GM23338 (cell line): ENCODE data around the gene ZNF385B. TPM values are rescaled to one million over a fixed set of nuclear protein-coding genes. Genes with fewer than 3 reads are reported as not detected.

Source experiments
- ATAC-seq: fragments of 200-7000 bp; cut with Tn5 transposase; 3 replicates; pipeline ENCODE4 v1.9.1; 2020
- DNase-seq: peaks from one replicate; pipeline ENCODE4 v3.0.0-alpha.2; 2015; ENCODE audit warnings: low spot score
- H2AFZ ChIP-seq: fragments of 200-600 bp; sonication (generic); 2 replicates; pipeline ENCODE4 v1.8.0; 2016; ENCODE audit warnings: antibody characterized with exemption, mild to moderate bottlenecking, moderate library complexity
- H3F3A ChIP-seq: fragments of 200-600 bp; sonication (generic); replicated peaks from 2 replicates; pipeline ENCODE4 v1.8.0; 2017; ENCODE audit warnings: antibody characterized with exemption, mixed run types, low read depth
- H3K27ac ChIP-seq: fragments of 200-600 bp; sonication (generic); 2 replicates; pipeline ENCODE4 v1.6.1; 2016; ENCODE audit warnings: low read depth
- H3K27me3 ChIP-seq: fragments of 200-600 bp; sonication (generic); 2 replicates; pipeline ENCODE4 v1.8.0; 2016; ENCODE audit warnings: mild to moderate bottlenecking, mixed run types, moderate library complexity; ENCODE audit not compliant: insufficient read depth
- H3K36me3 ChIP-seq: fragments of 200-600 bp; sonication (generic); 2 replicates; pipeline ENCODE4 v1.8.0; 2016; ENCODE audit warnings: mild to moderate bottlenecking; ENCODE audit not compliant: insufficient read depth
- H3K4me1 ChIP-seq: fragments of 200-600 bp; sonication (generic); 2 replicates; pipeline ENCODE4 v1.8.0; 2016; ENCODE audit warnings: mild to moderate bottlenecking, moderate library complexity; ENCODE audit not compliant: insufficient read depth
- H3K4me2 ChIP-seq: fragments of 200-600 bp; sonication (generic); 2 replicates; pipeline ENCODE4 v1.7.1; 2017; ENCODE audit warnings: mixed run types
- H3K4me3 ChIP-seq: fragments of 200-600 bp; sonication (generic); 2 replicates; pipeline ENCODE4 v1.6.1; 2016; ENCODE audit warnings: mixed run types
- H3K79me2 ChIP-seq: fragments of 200-600 bp; sonication (generic); replicated peaks from 2 replicates; pipeline ENCODE4 v1.8.0; 2017; ENCODE audit warnings: mild to moderate bottlenecking; ENCODE audit not compliant: insufficient read depth
- H3K9me2 ChIP-seq: fragments of 200-600 bp; sonication (generic); 2 replicates; pipeline ENCODE4 v1.8.0; 2017; ENCODE audit not compliant: insufficient read depth
- H4K20me1 ChIP-seq: fragments of 200-600 bp; sonication (generic); replicated peaks from 2 replicates; pipeline ENCODE4 v1.8.0; 2017; ENCODE audit warnings: mild to moderate bottlenecking; ENCODE audit not compliant: insufficient read depth
- H3K27ac Mint-ChIP-seq: 2 replicates; pipeline ENCODE4 v1.8.0; 2020; ENCODE audit warnings: inconsistent platforms, mild to moderate bottlenecking, moderate library complexity, mixed read lengths
- H3K27me3 Mint-ChIP-seq: 3 replicates; pipeline ENCODE4 v1.8.0; 2022; ENCODE audit warnings: low read depth, mild to moderate bottlenecking, moderate library complexity, mixed read lengths, inconsistent platforms; ENCODE audit not compliant: insufficient read depth, poor library complexity
- H3K36me3 Mint-ChIP-seq: 3 replicates; pipeline ENCODE4 v1.8.0; 2021; ENCODE audit warnings: low read depth, mild to moderate bottlenecking, inconsistent platforms, moderate library complexity, mixed read lengths
- H3K4me1 Mint-ChIP-seq: 3 replicates; pipeline ENCODE4 v1.8.0; 2020; ENCODE audit warnings: mild to moderate bottlenecking, inconsistent platforms, mixed read lengths
- H3K4me3 Mint-ChIP-seq: 3 replicates; pipeline ENCODE4 v1.8.0; 2021; ENCODE audit warnings: moderate library complexity, mild to moderate bottlenecking, inconsistent platforms, mixed read lengths
- H3K9me3 Mint-ChIP-seq: 3 replicates; pipeline ENCODE4 v1.8.0; 2020; ENCODE audit warnings: moderate library complexity, mild to moderate bottlenecking, inconsistent platforms, mixed read lengths
- EZH2phosphoT487 ChIP-seq: fragments of 200-600 bp; sonication (generic); IDR thresholded peaks from one replicate; pipeline ENCODE4 v1.8.1; 2018; ENCODE audit warnings: antibody characterized with exemption; ENCODE audit not compliant: unreplicated experiment
- NANOG ChIP-seq: IDR thresholded peaks from 2 replicates; pipeline ENCODE4 v1.6.1; 2016; ENCODE audit warnings: antibody characterized with exemption, borderline replicate concordance
- REST ChIP-seq: IDR thresholded peaks from one replicate; pipeline ENCODE4 v1.6.1; 2018; ENCODE audit warnings: antibody characterized with exemption; ENCODE audit not compliant: unreplicated experiment
- STAT1 ChIP-seq: IDR thresholded peaks from one replicate; pipeline ENCODE4 v1.6.1; 2016; ENCODE audit warnings: antibody characterized with exemption; ENCODE audit not compliant: unreplicated experiment
- ZNF331 ChIP-seq: fragments of 250-450 bp; sonication (Bioruptor Pico); IDR thresholded peaks from 2 replicates; pipeline ENCODE4 v1.5.0; 2020; ENCODE audit warnings: low read depth, mild to moderate bottlenecking, moderate library complexity
- ZNF462 ChIP-seq: fragments of 250-450 bp; sonication (Bioruptor Pico); IDR thresholded peaks from 2 replicates; pipeline ENCODE4 v1.5.0; 2020; ENCODE audit warnings: mild to moderate bottlenecking, moderate library complexity
- polyA plus RNA-seq: library from polyadenylated mRNA; unstranded; fragments of >200 nt; fragmentation: Nextera tagmentation; extraction: Ambion mirVana; gene quantifications from 2 replicates; pipeline ENCODE4 v1.2.1, GENCODE V29; 2016
- total RNA-seq: library from RNA; depleted of rRNA; stranded (reverse); fragments of >200 nt; shearing (Covaris generic); gene quantifications from 2 replicates; pipeline ENCODE4 v1.2.3, GENCODE V29; 2014

The ZNF385B gene
- total and polyA plus RNA-seq, 2 experiments from 2014 or later: 1.5 to 4.6 TPM

- Histone ChIP-seq H3K27me3 (no peaks in the 10 kb centered on the region), H2AFZ (no peak overlapping the region), H3K27ac (no peak overlapping the region), H3K36me3 (no peaks in the 10 kb centered on the region), H3K79me2 (no peaks in the 10 kb centered on the region), H3F3A (no peaks in the 10 kb centered on the region), H3K9me2 (peaks cover 16% of the 10 kb centered on the region), H4K20me1 (no peaks in the 10 kb centered on the region), H3K4me2 (no peak overlapping the region), H3K4me1 (peaks cover 6% of the 10 kb centered on the region; the same call in 1 of the 2 replicates), H3K4me3 (no peak overlapping the region)
- TF ChIP-seq ZNF462: no peak
- Mint-ChIP-seq H3K4me3 (no peak overlapping the region), H3K27me3 (no peaks in the 10 kb centered on the region), H3K36me3 (no peaks in the 10 kb centered on the region; the same call in 2 of the 3 replicates), H3K27ac (peak overlapping the region; percentile 34; the same call in 1 of the 2 replicates), H3K9me3 (no peaks in the 10 kb centered on the region), H3K4me1 (peaks cover 4% of the 10 kb centered on the region)
- no peak for DNase-seq
- ATAC-seq: no peak
Observed at GRCh38 chr2:179613701-179614100, 247.7 kb downstream of the ZNF385B start.

GRCh38 chr2:179613299-179613651 is 248.1 kb downstream of the ZNF385B start:
- Mint-ChIP-seq H3K4me3 (no peak overlapping the region), H3K27me3 (no peaks in the 10 kb centered on the region), H3K9me3 (no peaks in the 10 kb centered on the region), H3K27ac (no peak overlapping the region), H3K36me3 (no peaks in the 10 kb centered on the region; the same call in 2 of the 3 replicates), H3K4me1 (peaks cover 8% of the 10 kb centered on the region)
- Histone ChIP-seq H3K27me3 (no peaks in the 10 kb centered on the region), H2AFZ (no peak overlapping the region), H3K27ac (no peak overlapping the region), H3K36me3 (no peaks in the 10 kb centered on the region), H4K20me1 (no peaks in the 10 kb centered on the region), H3F3A (no peaks in the 10 kb centered on the region), H3K79me2 (no peaks in the 10 kb centered on the region), H3K9me2 (peaks cover 16% of the 10 kb centered on the region), H3K4me2 (no peak overlapping the region), H3K4me3 (no peak overlapping the region), H3K4me1 (peaks cover 11% of the 10 kb centered on the region; the same call in 1 of the 2 replicates)
- DNase-seq (no peak), ATAC-seq (no peak)
- TF ChIP-seq EZH2phosphoT487 (no peak), ZNF331 (CRISPR knock-in tag) (no peak), REST (no peak), NANOG (no peak), STAT1 (no peak)
